ENCODE measurements around the gene PGM2L1. TPM values are rescaled to one million over a fixed set of nuclear protein-coding genes. Genes with fewer than 3 reads are reported as not detected.

The PGM2L1 gene
- total RNA-seq (2022; extraction: Qiagen RNA extraction; ENCODE audit: low read depth): 8.8 to 18.2 TPM (median 13.8 TPM) in 5 replicates

GRCh38 chr11:74398244-74399159, at the start of gene PGM2L1:
TSS of gene PGM2L1 (minus strand) at chr11:74398433. CDS start at chr11:74398161, 272 bp downstream.

GRCh38 chr11:74311352-74311926, 86.8 kb downstream of the PGM2L1 start, which contains the start of gene P4HA3:
TSS of gene P4HA3 (minus strand) at chr11:74311640. CDS start at chr11:74311611, 29 bp downstream.

Other genes with a start within 250 kb of the PGM2L1 start
- gene C2CD3, start 227.4 kb downstream of the PGM2L1 start, total RNA-seq (2022; extraction: Qiagen RNA extraction; ENCODE audit: low read depth): 15.0 to 19.4 TPM (median 17.7 TPM) in 5 replicates
- gene PPME1, start 227.1 kb downstream of the PGM2L1 start, total RNA-seq (2022; extraction: Qiagen RNA extraction; ENCODE audit: low read depth): 46.7 to 60.4 TPM (median 56.5 TPM) in 5 replicates
- gene P4HA3, start 86.8 kb downstream of the PGM2L1 start, total RNA-seq (2022; extraction: Qiagen RNA extraction; ENCODE audit: low read depth): 31.8 to 51.3 TPM (median 39.9 TPM) in 5 replicates
- gene KCNE3, start 69.1 kb upstream of the PGM2L1 start, total RNA-seq (2022; extraction: Qiagen RNA extraction; ENCODE audit: low read depth): 0.13 TPM in 1 of 5 replicates, not detected in the others
- 1.3 to 3.6 TPM (median 2.6 TPM) in 5 replicates for gene LIPT2, start 95.3 kb upstream of the PGM2L1 start, total RNA-seq (2022; extraction: Qiagen RNA extraction; ENCODE audit: low read depth)
- gene POLD3, start 194.1 kb upstream of the PGM2L1 start, total RNA-seq (2022; extraction: Qiagen RNA extraction; ENCODE audit: low read depth): 15.8 to 22.3 TPM (median 20.0 TPM) in 5 replicates